Measurements from ENCODE around the gene VSIR.

VSIR gene

DNA sequence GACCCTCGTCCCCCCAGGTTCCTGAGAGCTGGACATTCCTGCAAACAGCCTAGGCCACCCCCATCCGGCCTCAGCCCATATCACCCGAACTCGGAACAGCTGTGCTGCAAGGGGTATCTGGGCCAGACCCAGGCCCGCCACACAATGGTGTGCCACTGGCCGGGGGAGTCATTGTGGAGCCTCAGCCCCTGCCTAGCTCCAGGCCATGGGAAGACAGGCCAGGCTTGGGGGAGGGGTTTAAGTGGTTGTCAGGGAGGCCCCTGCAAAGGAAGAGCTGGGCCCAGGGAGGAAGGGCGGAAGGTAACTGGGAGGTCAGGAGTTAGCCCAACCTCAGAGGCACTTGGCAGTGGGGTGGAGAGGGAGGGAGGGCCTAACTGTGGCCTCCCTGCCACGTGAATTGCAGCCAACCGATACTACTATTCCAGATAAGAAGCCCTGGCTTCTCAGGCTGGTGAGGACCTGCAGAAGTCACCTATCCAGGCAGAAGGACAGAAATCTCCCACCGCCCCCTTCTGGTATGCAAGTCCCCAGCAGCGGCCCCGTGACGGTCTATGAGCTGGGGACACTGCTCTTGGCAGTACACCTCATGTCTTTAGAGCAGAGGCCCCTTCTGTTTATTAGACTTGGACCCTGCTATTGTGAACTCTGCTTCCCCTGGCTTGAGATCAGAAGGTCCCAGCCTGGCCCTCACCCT lies 26.8 kb downstream of the VSIR start:
- peak; percentile 38 for DNase-seq

DNA sequence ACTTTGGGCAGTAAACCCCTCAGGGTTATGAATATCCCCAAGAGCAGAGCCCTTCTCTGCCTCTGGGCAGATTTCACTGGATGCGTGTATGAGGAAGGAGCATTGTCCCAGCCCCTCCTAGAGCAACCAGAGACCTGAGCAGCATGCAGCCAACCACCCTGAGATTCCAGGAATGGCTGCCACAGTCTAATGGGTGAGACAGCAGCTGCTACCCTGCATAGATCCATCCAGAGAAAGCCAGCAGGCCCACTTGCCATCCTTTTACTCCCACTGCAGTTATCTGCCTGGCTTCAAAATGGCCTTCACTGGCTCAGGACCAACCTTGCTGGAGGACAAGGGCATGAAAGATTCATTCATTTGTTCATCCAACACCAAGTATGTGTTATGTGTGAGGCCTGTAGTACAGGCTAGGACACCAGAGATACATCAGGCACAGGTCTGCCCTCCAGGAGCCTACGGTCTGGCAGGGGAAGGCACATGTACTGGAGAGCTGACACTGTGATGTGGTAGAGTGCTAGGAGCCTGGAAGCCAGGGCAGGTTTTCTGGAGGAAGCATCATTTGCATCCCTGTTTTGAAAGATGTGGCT lies 27.6 kb downstream of the VSIR start:
- no peak for DNase-seq

DNA sequence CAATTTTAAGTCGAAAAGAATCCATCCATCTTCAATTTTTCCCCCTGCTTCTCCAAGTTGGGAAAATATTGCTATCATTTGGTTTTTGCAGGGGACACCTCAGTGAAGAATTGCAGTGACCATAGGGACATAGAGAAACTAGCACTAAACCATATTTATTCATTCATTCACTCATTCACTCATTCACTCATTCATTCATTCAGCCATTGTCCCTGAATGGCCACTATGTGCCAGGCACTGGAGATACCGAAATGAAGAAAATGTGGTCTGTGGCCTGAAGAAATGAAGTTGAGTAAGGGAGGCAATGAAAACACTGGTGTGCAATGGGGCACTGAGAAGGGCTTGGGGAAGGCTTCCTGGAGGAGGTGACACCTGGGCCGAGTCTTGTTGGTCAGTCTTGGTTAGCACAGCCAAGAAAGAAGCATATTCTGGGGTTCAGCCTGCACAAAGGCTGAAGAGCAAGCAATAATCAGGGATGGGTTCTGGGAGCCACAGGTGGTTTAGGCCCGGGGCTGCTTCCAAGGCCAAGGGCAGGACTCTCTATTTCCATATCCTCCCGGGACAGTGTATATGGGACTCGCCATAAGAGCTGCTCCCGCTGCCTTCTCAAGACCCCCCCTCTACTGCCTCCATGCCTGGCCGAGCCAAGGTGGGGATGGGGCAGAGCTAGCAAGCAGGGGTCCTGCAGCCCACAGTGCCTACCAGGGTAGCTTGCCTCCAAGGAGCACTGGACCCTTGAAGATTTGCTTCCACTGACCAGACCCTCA lies 28.2 kb downstream of the VSIR start:
- no peak for DNase-seq

DNA sequence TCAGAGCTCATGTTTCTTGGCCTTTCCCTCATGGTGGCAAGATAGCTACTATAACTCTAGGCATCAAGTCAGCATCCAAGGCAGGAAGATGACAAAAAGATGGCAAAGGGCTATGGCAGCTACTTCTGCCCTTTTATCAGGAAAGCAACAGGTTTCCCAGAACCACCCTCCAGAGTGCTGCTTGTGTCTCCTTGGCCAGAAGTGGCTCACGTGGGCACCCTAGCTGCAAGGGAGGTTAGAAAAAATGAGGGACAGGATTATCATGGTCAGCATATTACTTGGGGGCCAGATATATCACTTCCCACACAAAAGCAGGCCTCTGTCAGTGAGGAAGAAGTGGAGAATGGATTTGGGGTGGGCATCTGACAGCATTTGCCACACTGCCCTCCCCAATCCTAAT lies 29.5 kb downstream of the VSIR start:
- no peak for DNase-seq

DNA sequence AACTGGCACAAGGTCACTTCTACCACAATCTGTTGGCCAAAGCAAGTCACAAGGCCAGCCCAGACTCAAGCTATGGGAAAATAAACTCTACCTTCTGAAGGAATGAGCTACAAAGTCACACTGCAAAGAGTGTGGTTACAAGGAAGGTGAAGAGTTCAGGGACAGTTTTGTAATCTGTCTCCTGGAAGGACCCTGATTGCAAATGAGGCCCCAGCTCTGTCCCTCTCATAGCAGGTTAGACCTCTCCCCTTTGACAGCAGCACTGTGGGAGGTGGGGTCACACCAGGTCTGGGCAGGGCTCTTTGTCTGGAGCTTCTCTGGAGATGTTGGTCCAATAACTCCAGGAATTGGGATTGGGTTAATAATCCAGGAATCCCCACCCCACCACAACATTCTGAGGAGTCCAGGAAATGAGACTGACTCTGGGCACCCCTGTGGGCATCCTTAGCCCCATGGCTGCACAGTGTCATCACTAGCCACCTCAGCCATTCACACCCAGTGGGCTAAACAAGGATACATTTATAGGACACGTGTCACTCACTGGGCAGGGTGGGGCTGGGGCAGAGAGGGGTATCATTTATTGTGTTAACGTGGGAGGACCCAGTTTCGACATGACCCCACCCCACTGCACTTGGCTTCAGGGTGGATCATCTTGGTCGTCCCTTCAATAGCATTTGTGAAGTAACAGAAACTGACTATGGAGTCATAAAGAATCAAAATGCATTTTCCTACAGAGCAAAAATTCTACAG lies 30.1 kb downstream of the VSIR start:
- DNase-seq, result no peak

DNA sequence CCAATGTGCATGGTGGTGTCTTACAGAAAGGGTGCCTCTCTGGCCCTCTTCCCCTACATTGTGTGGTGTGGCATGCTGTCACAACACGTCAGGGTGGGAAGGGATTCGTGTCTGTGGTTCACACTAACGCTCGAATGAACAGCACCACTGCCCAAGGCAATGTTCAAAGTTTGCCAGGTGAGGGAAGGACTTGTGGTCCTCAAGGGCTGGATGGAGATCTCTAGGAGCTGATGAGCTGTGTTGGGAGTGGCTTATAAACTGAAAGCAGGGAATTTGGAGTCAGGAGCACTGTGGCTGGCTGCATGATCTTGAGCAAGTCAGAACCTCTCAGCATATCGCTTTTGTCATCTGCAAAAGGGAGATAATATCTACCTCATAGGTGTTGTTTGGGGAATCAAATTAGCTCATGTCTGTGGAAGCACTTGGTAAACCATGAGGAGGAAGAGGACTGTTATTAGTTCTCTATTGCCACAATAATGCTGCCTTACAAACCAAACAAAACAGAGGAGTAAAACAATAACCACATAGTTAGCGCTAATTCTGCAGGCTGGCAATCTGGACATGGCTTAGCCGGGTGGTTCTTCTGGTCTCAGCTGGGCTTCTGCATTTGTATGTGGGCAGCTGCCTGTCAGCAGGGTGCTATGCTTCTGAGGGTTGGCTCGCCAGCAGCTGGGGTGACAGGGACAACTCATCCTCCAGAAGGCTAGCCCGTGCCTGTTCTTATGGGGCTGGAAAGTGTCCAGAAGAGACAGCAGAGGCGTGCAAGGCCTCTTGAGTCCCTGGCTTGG lies 30.8 kb downstream of the VSIR start:
- no peak for DNase-seq

DNA sequence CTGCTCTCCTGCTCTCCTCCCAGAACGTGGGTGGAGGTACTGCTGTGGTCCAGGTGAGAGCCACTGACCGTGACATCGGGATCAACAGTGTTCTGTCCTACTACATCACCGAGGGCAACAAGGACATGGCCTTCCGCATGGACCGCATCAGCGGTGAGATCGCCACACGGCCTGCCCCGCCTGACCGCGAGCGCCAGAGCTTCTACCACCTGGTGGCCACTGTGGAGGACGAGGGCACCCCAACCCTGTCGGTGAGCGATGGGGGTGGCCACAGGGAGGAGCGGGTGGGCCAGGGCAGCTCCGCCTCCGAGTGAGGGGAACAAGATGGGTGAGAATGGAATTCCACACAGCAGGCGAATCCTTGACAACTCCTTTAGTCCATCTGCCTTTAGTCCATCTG lies 31.6 kb downstream of the VSIR start:
- no peak for DNase-seq

DNA sequence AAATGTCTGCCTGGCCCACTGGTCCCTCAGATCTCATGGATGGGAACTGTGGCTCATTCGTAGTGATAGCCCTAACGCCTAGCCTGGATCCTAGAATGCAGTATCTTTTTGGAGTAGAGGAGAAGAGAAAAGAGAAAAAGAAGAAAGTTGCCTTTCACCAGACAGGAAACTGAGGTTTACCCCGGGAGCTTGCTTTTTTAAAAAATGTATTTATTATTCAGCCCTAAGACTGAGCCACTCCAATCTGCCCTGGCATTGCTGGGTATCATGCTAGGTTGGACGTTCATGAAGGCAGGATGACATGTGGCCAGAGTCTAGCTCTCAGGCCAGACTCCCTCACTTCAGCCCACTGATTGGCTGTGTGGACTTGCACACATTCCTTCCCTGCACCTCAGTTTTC lies 32.3 kb downstream of the VSIR start:
- no peak for DNase-seq

DNA sequence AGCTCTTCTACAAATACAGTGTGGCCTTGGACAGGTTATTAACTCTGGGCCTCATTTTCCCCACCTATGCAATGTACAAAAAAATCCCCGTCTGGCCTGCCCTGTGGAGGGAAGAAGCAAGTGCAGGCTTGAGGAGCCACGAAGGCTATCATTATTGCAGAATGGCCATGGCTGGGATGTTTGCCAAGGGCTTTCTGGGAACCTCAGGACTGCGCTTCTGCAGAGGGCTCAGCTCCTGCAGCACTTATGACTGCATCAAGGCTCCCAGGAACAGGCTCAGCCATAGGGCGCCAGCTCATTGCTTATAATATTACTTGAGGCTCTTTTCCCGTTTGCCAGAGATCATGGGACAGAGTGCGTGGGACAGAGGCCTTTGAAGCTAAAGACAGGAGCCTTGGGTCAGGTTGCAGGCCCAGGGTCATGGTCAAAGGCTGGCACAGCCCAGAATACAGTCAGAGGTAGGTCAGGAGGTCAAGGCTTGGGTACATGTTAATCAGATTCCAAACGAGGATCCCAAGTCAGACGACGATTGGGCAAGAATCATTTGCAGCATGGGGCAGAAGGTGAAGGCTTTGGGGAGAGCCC lies 33.2 kb downstream of the VSIR start:
- no peak for DNase-seq

DNA sequence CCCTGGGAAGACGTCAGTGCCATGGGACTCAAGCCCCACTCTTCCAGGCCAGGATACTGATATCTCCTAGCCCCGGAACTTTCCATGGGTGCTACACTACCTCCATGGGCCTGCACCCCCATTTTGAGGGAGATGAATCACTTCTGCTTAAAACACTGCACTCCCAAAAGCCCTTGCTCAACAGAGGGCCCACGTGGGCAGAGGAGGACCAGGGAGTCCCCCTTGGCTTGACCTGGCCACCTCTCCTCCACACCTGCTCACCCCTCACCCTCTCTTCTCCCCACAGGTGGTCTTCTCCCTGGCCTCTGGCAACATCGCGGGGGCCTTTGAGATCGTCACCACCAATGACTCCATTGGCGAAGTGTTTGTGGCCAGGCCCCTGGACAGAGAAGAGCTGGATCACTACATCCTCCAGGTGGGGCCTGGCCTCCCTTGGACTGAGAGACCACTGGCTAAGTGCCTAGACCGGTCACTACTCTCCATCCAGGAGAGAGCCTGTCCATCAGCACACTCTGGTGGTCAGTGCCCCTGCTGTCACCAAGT lies 33.9 kb downstream of the VSIR start:
- no peak for DNase-seq

DNA sequence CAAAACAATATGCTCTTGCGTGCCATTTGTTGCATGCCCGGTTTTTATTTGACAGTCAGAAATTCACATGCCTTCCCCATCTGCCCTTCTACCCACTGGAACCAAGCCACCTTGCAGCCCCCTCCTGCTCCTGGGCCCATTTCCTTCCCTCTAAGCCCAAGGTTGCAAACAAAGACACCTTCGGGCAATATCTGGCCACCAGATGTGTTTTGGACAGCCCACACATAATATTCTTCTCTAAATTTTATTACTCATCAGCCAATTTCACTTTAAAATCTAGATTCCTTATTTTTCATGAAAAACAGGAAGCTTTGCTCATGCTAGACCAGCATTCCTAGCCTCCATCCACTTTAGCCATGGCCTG lies 35.5 kb downstream of the VSIR start:
- no peak for DNase-seq

DNA sequence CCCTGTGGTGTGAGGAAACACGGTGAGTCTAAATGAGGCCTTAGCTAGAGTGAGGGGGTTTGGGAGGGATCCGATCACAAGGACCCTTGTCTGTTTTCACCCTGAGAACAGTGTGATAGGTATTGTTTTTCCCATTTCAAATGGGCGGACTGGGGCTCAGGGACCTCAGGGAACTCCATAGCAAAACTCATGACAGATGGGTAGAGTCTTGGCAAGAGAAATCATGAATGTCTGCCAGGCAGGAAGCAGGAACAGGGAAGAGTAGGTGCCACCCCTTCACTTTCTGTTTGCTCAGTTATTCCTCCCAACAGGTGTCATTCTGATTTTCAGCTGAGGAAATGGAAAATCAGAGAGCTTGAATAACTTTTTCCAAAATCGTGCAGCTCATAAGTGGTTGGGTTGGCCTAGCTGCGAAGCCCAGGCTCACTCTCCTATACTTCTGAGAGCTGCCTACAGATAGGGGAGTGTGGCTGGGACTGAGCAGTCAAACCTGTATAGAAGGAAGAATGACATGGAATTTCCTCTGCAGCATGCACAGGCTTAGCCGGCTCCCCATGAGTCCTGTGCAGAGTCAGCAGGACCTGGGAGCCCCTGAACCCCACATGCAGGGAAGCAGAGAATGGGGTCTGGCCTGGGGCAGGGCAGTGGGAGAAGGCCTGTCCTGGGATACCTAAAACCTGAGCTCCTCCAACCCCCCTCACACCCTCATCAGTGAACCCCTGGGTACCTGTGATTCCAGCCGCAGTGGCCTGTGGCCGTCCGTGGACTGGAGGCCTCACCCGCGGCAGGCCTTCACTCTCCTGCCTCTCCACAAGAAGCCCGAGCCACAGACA lies 36.1 kb downstream of the VSIR start:
- no peak for DNase-seq

DNA sequence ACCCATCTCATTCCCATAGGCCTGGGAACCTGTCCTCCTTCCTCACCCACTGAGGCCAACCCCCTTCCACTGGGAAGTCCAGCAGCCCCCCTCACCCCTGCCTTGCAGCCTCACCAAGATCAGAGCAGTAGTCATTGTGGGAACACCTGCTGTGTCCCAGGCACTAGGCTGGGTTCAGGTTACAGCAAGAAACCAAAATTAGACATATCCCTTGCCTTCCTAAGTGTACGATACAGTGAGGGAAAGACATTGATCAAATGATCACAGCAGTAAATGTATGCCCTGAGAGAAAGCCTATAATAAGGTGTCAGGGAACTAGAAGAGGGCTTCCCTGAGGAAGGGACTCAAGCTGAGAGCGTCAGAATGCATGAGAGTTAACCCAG lies 36.8 kb downstream of the VSIR start:
- DNase-seq, result no peak

DNA sequence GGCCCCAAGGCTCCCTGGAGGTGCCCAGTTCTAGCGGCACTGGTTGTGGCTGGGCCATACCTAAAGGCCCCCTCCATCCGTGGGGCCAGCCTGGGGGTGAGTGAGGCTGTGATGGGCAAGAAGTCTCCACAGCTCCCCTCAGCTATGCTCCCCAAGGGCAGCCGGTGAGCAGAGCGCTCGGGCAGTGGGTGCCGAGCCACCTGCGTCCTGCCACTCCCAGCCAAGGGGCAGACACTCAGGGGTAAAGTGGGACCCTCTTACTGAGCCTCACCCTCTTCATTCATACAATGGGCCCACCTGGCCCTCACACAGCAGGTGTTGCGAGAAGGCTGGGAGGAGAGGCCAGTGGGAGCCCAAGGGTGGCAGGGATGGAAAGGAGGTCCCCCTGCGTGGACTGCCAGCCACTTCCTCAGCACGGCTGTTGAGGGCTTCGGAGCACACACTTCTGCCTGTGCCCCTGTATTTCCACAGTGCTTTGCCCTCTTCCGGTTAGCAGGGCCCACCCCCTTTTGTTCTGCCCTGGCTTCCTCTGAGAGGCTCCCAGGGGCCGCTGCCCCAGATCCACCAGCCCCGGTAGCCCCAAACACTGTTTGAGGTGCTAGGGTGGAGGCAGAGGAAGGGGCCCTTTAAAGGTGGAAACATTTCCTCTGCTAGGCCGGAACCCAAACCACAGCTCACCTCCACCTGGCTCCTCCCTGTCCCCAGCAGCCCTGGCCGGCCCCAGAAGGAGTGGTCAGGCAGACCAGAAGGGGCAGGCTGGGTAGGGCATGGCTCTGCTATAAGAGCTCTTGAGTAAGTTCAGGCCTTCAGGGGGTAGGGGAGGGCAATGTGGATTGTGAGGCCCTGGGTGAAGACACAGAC lies 37.4 kb downstream of the VSIR start:
- DNase-seq, result peak; percentile 75

DNA sequence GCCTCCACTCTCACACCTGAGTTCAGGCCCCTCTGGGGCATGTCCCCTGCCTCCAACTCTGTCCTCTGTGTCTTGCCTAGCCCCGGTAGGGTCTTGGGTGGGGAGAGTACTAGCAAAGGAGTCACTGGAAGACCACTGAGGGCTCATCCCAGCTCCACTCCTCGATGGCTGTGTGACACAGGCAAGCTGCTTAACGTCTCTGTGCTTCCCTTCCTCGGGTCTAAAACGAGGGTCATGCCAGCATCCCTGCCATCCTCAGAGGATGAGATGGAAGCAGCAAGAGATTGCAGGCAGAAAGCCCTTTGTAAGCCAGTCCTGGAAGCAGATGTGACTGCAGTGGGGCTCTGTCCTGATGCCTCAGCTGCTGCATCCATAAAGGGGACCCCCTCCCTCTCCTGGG lies 38.5 kb downstream of the VSIR start:
- no peak for DNase-seq

DNA sequence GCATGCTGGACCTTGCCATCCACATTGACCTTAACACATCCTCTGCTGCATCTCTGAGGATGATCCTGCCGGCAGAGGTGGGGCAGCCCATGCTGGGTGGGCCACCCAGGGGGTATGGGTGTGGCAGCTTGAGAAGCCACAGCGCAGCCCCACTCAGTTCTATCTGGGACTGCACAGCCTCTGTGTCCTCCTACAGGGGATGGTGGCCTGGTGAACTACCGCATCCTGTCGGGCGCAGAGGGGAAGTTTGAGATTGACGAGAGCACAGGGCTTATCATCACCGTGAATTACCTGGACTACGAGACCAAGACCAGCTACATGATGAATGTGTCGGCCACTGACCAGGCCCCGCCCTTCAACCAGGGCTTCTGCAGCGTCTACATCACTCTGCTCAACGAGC lies 41.5 kb downstream of the VSIR start:
- no peak for DNase-seq

DNA sequence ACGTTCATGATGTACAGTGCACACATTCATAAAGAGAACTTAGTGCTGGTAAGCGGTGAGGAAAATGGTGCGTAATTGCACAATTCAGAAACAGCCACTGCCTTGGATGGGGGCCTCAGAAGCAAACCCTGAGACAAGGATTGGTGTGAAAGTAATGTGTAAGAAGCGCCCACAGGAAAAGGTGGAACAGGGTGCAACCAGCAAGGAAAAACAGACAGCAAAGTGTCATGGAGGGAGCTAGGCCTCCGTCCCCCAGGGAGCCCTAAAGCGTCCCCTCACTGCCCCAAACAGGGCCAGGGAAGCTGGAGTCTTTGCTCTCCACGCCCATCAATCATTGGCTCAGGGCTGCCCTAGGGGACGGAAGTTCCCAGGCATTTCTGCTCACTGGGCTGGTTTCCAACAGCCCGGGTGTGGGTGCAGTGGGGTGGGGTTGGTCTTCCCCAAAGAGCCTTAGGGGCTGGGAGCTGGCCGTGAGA lies 44.1 kb downstream of the VSIR start:
- DNase-seq, result no peak

DNA sequence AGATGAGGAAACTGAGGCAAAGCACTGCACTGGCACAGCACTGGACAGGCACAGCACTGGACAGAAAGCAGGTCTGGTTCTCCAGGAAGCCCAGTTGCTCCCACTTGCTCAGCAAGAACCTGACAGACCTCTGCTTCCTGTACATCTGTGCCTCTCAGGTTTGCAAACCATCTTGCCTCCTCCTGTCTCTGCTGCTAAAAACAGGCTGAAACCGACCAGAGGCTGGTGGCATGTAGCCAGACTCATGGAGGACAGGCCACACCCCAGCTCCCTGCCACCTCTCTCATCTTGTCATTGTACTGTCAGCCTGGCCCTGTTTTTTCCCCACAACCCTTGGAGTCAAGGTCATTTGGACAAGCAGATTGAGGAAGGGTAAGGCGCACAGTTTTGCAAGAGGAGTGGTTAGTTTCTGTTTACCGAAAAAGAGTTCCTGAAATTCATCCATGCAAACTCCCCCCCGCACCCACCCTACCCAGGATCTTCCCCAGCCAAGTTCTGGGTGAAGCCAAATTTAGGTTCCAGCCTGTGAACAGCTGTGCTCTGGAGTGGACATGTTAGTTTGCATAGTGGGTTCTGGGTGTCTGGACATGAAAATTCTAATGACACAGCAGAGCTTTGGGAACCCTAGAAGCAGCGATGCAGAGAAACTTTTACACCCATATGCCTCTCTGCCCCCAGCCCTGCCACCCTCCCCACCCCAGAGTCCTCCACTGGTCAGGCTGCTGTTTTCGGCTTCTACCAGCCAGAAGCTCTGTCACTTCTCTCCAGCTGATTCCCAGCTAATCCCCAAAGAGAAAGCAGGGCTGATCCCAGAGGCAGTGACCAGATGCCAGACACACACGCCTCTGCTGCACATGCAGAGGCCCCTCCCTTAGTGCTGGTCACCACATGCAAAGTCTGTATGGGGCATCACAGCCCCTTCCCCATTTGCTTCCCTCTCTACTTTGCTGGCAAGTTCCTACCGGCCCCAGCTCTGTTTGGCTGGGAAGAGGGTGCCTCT lies 45.3 kb downstream of the VSIR start:
- peak; percentile 76 for DNase-seq

Data from activated gamma-delta T cell treated with Interleukin-2 at 50 U/mL for 16 hours (primary cell).